SK-N-MC (cell line): ENCODE data around the gene VAV2.

ENCODE experiments used
- DNase-seq: peaks from one replicate; pipeline ENCODE4 v3.0.0-alpha.2; 2011; ENCODE audit warnings: low read depth, low spot score
- H3K27ac ChIP-seq: fragments of 200-600 bp; sonication (generic); 2 replicates; pipeline ENCODE4 v1.5.1; 2016; ENCODE audit warnings: mixed run types
- H3K36me3 ChIP-seq: fragments of 200-600 bp; sonication (generic); 2 replicates; pipeline ENCODE4 v1.6.1; 2017; ENCODE audit warnings: antibody characterized with exemption, low read length, mixed read lengths; ENCODE audit not compliant: insufficient read depth
- H3K4me3 ChIP-seq: fragments of 200-600 bp; sonication (generic); 2 replicates; pipeline ENCODE4 v1.5.1; 2016
- H3K9ac ChIP-seq: fragments of 200-600 bp; sonication (generic); 2 replicates; pipeline ENCODE4 v1.8.0; 2017; ENCODE audit warnings: mixed run types, mixed read lengths; ENCODE audit not compliant: insufficient read length
- H3K9me3 ChIP-seq: fragments of 200-600 bp; sonication (generic); 2 replicates; pipeline ENCODE4 v1.6.1; 2017; ENCODE audit warnings: low read depth, mild to moderate bottlenecking, antibody characterized with exemption, low read length, moderate library complexity, mixed read lengths
- EZH2 ChIP-seq: fragments of 200-600 bp; sonication (generic); IDR thresholded peaks from one replicate; pipeline ENCODE4 v1.6.1; 2017; ENCODE audit warnings: antibody characterized with exemption
- FOXP2 ChIP-seq: optimal IDR thresholded peaks from 2 replicates; pipeline ENCODE3; 2011; ENCODE audit warnings: mild to moderate bottlenecking, moderate library complexity; ENCODE audit not compliant: insufficient read depth; ENCODE audit errors: extremely low read length, control extremely low read depth
- POLR2AphosphoS5 ChIP-seq: IDR thresholded peaks from 2 replicates; pipeline ENCODE4 v1.6.1; 2012; ENCODE audit warnings: mild to moderate bottlenecking, low read depth, low read length, borderline replicate concordance

Gene VAV2

GRCh38 chr9:133716564-133717112 is 275.5 kb downstream of the VAV2 start:
- Histone ChIP-seq H3K27ac (no peak overlapping the region), H3K4me3 (no peak overlapping the region), H3K9me3 (no peaks in the 10 kb centered on the region), H3K36me3 (no peaks in the 10 kb centered on the region), H3K9ac (no peak overlapping the region)
- TF ChIP-seq POLR2AphosphoS5 (no peak), FOXP2 (no peak), EZH2 (no peak)
- no peak for DNase-seq

- H3K9ac ChIP-seq, result no peak overlapping the region
- H3K9me3 ChIP-seq, result no peaks in the 10 kb centered on the region
- DNase-seq, result no peak
- no peaks in the 10 kb centered on the region for H3K36me3 ChIP-seq
- peak overlapping the region; percentile 74; the same call in 1 of the 2 replicates for H3K27ac ChIP-seq
- TF ChIP-seq FOXP2 (no peak), EZH2 (no peak), POLR2AphosphoS5 (no peak)
- peak overlapping the region; percentile 64 for H3K4me3 ChIP-seq
These were observed 276.1 kb downstream of the VAV2 start for GRCh38 chr9:133715866-133716563.

- Histone ChIP-seq H3K9ac (no peak overlapping the region), H3K36me3 (no peaks in the 10 kb centered on the region), H3K9me3 (no peaks in the 10 kb centered on the region), H3K4me3 (peak overlapping the region; percentile 64), H3K27ac (peak overlapping the region; percentile 74; the same call in 1 of the 2 replicates)
- TF ChIP-seq FOXP2 (peak; percentile 68), POLR2AphosphoS5 (no peak)
- DNase-seq, result peak; percentile 32
These were observed 276.7 kb downstream of the VAV2 start for GRCh38 chr9:133715295-133715865.

- H3K9ac ChIP-seq, result no peak overlapping the region
- peak overlapping the region; percentile 74; the same call in 1 of the 2 replicates for H3K27ac ChIP-seq
- no peaks in the 10 kb centered on the region for H3K9me3 ChIP-seq
- H3K4me3 ChIP-seq, result peak overlapping the region; percentile 64
- TF ChIP-seq FOXP2 (no peak), POLR2AphosphoS5 (no peak), EZH2 (no peak)
- H3K36me3 ChIP-seq, result no peaks in the 10 kb centered on the region
- DNase-seq, result no peak
These were observed 277.4 kb downstream of the VAV2 start for GRCh38 chr9:133714606-133715294.

- Histone ChIP-seq H3K9ac (no peak overlapping the region), H3K9me3 (no peaks in the 10 kb centered on the region), H3K36me3 (no peaks in the 10 kb centered on the region), H3K27ac (no peak overlapping the region), H3K4me3 (no peak overlapping the region)
- DNase-seq, result no peak
- no peak for TF ChIP-seq POLR2AphosphoS5
- no peak for TF ChIP-seq FOXP2
- TF ChIP-seq EZH2, result no peak
These were observed 278.1 kb downstream of the VAV2 start for GRCh38 chr9:133713960-133714495.

GRCh38 chr9:133713150-133713959 is 278.8 kb downstream of the VAV2 start:
- no peak overlapping the region for H3K9ac ChIP-seq
- DNase-seq, result no peak
- no peaks in the 10 kb centered on the region for H3K9me3 ChIP-seq
- no peak overlapping the region for H3K4me3 ChIP-seq
- H3K27ac ChIP-seq, result no peak overlapping the region
- no peaks in the 10 kb centered on the region for H3K36me3 ChIP-seq
- TF ChIP-seq EZH2 (no peak), FOXP2 (no peak), POLR2AphosphoS5 (no peak)

- no peaks in the 10 kb centered on the region for H3K9me3 ChIP-seq
- no peak overlapping the region for H3K9ac ChIP-seq
- H3K4me3 ChIP-seq, result no peak overlapping the region
- no peak for TF ChIP-seq POLR2AphosphoS5
- TF ChIP-seq FOXP2, result no peak
- TF ChIP-seq EZH2, result no peak
- no peak overlapping the region for H3K27ac ChIP-seq
- no peaks in the 10 kb centered on the region for H3K36me3 ChIP-seq
- DNase-seq, result no peak
These were observed 279.7 kb downstream of the VAV2 start for GRCh38 chr9:133712221-133713100.
